ENCODE data around the gene RNF144A.
A peak's percentile ranks its signal among the peaks of the same experiment; 100 is the strongest.
"Not testable (repeated sequence)": the region's sequence is repeated elsewhere in the genome, so short reads cannot be mapped to it uniquely, and the experiment has no call there.

RNF144A gene, protein sequence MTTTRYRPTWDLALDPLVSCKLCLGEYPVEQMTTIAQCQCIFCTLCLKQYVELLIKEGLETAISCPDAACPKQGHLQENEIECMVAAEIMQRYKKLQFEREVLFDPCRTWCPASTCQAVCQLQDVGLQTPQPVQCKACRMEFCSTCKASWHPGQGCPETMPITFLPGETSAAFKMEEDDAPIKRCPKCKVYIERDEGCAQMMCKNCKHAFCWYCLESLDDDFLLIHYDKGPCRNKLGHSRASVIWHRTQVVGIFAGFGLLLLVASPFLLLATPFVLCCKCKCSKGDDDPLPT

DNA sequence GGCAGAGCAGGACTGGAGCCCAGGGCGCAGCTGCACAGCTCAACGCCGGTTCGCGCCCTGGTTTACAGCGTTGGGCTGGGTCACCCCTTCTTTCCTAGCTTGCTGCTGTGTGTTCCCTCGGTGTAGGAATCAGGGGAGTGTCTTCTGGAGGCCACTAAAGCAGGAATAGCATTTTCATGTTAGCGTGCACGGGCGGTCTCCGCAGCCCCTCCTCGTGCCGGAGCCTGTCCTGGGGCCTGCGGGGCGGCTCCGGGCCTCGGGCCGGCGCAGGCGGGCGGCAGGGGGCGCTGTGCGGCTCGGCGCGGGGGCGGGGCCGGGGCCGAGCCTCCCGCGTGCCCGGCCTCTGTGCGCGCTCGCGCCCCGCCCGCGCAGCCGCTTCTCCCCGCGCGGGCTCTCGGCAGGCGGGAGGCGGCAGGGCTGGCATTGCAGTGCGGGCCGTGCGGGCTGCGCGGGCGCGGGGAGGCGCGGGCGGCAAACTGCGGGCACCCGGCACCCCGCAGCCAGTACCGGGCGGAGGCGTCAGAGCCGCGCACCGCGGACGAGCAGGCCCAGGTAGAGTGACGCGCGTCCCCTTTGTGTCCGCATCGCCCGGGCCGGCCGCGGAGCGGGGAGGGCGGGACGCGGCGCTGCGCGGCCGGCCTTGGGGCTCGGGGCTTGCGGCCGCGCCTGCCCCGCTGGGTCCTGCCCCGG, at the start of gene RNF144A:
RNF144A (plus strand) TSS at position 342 of the 690 bp plus-strand sequence. CDS start 79,515 bp downstream, outside the sequence.
- DNase-seq, result peak; percentile 66

GRCh38 chr2:6872394-6872793, 44.8 kb upstream of the RNF144A start:
- no peak for DNase-seq

DNA sequence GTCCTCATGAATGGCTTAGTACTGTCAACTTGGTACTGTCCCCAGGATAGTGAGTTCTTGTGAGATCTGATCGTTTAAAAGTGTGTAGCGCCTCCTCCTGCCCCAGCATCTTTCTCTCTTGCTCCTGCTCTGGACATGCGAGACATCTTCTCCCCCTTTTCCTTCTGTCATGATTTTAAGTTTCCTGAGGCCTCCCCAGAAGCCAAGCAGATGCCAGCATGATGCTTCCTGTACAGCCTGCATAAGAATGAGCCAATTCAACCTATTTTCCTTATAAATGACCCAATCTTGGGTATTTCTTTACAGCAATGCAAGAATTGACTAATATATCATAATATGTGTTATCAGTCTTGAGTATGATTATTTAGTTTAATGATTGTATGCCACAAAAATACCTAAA, 43.2 kb upstream of the RNF144A start:
- no peak for DNase-seq

DNA sequence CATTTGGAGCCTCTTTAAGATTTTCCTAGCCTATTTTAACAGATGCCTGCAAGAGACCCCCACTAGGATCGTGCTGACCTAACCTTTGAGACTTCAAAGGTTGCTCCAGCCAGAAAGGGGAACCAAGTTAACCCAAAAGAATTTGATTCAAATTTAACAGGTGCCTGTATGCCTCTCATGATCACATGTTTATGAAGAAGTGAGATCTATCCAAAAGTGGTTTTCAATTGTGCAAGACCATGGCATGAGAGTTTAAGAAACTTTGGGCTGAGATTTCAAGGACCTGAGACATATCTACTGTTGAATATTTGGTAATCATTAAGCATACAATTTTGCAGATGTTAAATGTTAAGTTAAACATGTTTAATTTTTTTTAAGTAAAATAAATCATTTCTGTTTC, 40.9 kb upstream of the RNF144A start:
- no peak for DNase-seq

DNA sequence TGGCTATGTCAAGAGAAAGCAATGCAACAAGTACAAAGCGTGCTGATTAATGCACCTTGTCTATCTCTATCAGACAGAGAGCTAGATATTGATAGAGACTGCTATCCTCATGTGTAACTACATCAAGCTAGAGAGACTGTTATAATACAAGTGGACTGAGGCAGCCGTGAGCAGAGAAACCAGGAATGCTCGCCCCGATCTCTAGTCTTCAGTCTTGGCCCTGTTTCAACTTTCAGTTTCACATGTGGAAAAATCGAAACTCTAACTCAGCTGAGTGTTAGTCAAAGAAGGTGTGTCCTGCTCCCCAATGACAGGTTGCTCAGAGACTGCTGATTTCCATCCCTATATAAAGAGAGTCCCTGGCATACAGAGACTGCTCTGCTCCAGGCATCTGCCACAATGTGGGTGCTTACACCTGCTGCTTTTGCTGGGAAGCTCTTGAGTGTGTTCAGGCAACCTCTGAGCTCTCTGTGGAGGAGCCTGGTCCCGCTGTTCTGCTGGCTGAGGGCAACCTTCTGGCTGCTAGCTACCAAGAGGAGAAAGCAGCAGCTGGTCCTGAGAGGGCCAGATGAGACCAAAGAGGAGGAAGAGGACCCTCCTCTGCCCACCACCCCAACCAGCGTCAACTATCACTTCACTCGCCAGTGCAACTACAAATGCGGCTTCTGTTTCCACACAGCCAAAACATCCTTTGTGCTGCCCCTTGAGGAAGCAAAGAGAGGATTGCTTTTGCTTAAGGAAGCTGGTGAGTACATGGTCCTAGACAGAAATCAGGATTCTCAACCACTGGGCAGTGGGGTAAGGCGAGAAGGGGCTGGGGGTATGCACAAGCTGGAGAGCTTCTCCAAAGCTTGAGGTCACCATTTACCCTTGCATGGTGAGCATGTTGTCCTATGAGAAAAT, 39.6 kb upstream of the RNF144A start, which contains the start of gene RSAD2:
RSAD2 (plus strand) TSS at position 376 of the 903 bp plus-strand sequence; CDS start at position 400, 24 bp downstream.
- DNase-seq, result no peak

GRCh38 chr2:6878549-6878948, 38.7 kb upstream of the RNF144A start:
- DNase-seq, result no peak

GRCh38 chr2:6879011-6879410, 38.2 kb upstream of the RNF144A start:
- no peak for DNase-seq

GRCh38 chr2:6880200-6880733, 36.9 kb upstream of the RNF144A start:
- no peak for DNase-seq

DNA sequence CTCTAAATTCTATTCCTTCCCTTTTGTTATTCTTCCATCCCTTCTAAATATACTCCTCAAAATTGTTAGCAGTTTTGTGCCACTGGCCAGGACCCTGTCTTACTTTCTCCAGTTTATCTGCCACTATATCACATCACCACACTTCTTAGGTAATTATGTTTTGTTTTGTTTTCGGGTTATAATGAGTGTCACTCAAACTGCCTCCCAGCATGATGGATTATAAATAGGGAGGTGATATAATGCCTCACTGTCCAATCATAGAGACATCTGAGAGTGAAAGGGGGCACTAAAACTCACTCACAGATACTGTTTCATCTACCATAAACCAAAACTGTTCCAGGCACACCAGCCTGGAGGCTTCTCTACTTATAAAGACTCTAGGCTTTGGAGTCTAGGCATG, 36.2 kb upstream of the RNF144A start:
- DNase-seq, result no peak

GRCh38 chr2:6881516-6881915, 35.7 kb upstream of the RNF144A start:
- DNase-seq, result no peak

- no peak for DNase-seq
Observed at GRCh38 chr2:6883448-6884122, 33.6 kb upstream of the RNF144A start.

DNA sequence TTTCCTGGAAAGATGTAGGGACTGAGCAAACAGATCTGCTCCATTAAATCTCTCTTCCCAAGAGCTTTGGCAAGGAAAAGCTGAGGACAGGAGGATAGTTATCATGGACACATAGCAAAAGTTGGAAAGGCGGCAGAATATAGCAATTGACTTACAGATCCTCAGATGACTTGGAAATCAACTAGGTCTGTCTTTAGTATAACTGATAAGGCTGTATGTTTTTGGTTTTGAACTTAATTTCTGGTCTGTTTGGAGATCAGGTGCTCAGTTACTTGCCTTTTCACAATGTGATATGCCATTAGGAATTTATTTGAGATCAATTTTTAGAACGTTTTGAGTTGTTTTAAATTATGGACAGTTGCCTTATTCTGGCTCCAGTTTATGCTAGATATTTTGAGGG, 31.7 kb upstream of the RNF144A start:
- no peak for DNase-seq

- DNase-seq, result no peak
Observed at GRCh38 chr2:6885968-6886367, 31.2 kb upstream of the RNF144A start.

DNA sequence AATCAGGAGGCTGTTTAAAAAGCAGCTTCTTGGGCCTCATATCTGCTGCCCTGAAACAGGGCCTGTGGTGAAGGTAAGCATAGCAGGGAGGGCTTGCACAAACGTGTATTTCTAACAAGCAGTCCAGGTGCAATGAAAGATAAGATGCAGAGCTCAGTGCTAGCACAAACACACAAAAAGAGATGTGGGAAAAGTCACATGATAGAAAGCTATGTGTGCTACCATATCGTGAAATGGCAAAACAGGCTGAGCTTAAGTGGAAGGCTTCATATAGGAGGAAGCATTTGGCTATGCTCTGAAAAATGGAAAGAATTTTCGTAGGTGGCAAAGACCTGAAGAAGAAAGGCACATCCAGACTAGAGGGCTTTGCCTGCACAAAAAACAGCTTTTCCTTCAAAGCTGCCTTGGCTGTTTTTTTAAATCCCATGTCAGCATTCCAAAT, 29.4 kb upstream of the RNF144A start:
- DNase-seq, result no peak

- DNase-seq, result no peak
Observed at GRCh38 chr2:6888724-6889123, 28.5 kb upstream of the RNF144A start.

DNA sequence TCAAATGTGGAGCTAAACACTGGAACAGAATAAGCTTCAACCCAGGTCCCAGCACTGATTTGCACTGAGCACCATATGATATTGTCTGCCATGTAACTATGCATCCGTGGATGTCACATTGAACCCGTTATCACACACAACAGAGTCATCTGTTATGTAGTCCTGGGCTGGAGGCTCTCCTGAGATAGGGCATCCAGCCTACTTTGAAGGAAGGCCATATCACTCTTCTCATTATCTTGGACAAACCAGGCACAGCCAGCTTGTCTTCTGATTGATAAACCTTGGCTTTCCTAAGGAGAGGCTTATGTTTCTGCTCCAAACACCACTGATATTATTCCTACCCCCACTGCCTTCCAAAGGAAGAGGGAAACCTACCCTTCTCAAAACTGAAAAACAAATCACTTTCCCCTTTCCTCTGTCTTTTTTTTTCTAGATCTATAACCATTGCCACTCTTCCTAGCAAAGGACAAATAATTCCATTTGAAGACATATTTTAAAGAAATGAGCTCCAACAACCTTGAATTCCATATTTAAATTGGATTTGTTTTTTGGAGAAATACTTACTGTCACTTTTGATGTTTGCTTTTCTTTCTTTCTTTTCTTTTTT, 23.2 kb upstream of the RNF144A start:
- no peak for DNase-seq

- DNase-seq, result no peak
Observed at GRCh38 chr2:6896930-6897759, 20.1 kb upstream of the RNF144A start.

- not testable (repeated sequence) for DNase-seq
Observed at GRCh38 chr2:6902581-6902980, 14.6 kb upstream of the RNF144A start.

- DNase-seq, result no peak
Observed at GRCh38 chr2:6905668-6906067, 11.5 kb upstream of the RNF144A start.

GRCh38 chr2:6906165-6906741, 11.0 kb upstream of the RNF144A start:
- DNase-seq, result no peak

DNA sequence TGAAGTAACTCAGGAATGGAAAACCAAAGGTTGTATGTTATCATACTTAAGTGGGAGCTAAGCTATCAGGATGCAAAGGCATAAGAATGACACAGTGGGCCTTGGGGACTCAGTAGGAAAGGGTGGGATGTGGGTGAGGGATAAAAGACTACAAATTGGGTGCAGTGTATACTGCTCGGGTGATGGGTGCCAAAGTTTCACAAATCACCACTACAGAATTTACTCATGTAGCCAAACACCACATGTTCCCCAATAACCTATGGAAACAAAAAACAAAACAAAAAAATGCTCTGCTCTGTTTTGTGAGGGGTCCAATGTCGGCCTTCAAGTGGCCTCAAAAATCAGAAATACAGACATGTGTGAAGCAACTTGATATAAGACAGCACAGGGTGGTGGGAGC, 8.9 kb upstream of the RNF144A start:
- no peak for DNase-seq

Measured in activated CD4-positive, alpha-beta T cell treated with anti-CD3 and anti-CD28 coated beads, Interleukin-2, amount 50 U/mL, for 1 hour (primary cell).